Ishikawa (cell line): Measurements from ENCODE around the gene COL28A1.

ENCODE experiments used
- CEBPB ChIP-seq: IDR thresholded peaks from 2 replicates; pipeline ENCODE4 v1.6.1; 2012
- CREB1 ChIP-seq: IDR thresholded peaks from 2 replicates; pipeline ENCODE4 v1.6.1; 2012; ENCODE audit warnings: low read depth
- EGR1 ChIP-seq: IDR thresholded peaks from 2 replicates; pipeline ENCODE4 v1.6.1; 2012
- EP300 ChIP-seq: IDR thresholded peaks from 2 replicates; pipeline ENCODE4 v1.6.1; 2012; ENCODE audit warnings: borderline replicate concordance
- FOXM1 ChIP-seq: IDR thresholded peaks from 2 replicates; pipeline ENCODE4 v1.6.1; 2012; ENCODE audit warnings: low read depth, borderline replicate concordance
- NFIC ChIP-seq: IDR thresholded peaks from 2 replicates; pipeline ENCODE4 v1.6.1; 2012
- RAD21 ChIP-seq: IDR thresholded peaks from 2 replicates; pipeline ENCODE4 v1.6.1; 2012; ENCODE audit warnings: low read depth
- REST ChIP-seq: IDR thresholded peaks from 2 replicates; pipeline ENCODE4 v1.6.1; 2012; ENCODE audit warnings: low read depth, mild to moderate bottlenecking
- TAF1 ChIP-seq: IDR thresholded peaks from 2 replicates; pipeline ENCODE4 v1.6.1; 2012; ENCODE audit warnings: low read depth, mild to moderate bottlenecking
- TCF12 ChIP-seq: IDR thresholded peaks from 2 replicates; pipeline ENCODE4 v1.6.1; 2012; ENCODE audit warnings: low read depth
- TEAD4 ChIP-seq: IDR thresholded peaks from 2 replicates; pipeline ENCODE4 v1.6.1; 2012
- YY1 ChIP-seq: IDR thresholded peaks from 2 replicates; pipeline ENCODE4 v1.6.1; 2012; ENCODE audit warnings: low read depth
- ZBTB7A ChIP-seq: IDR thresholded peaks from 2 replicates; pipeline ENCODE4 v1.6.1; 2012; ENCODE audit warnings: low read depth
- TF ChIP-seq, protein P1 (sequence below): IDR thresholded peaks from 2 replicates; pipeline ENCODE4 v1.6.1; 2012
- TF ChIP-seq, protein P2 (sequence below): IDR thresholded peaks from 2 replicates; pipeline ENCODE4 v1.6.1; 2012

Gene COL28A1

GRCh38 chr7:7475601-7476000 is 60.1 kb downstream of the COL28A1 start:
- TF ChIP-seq EP300: no peak
- TF ChIP-seq CEBPB: no peak
- no peak for TF ChIP-seq REST
- TF ChIP-seq TAF1: no peak
- TF ChIP-seq RAD21: no peak
- TF ChIP-seq, protein P1, sequence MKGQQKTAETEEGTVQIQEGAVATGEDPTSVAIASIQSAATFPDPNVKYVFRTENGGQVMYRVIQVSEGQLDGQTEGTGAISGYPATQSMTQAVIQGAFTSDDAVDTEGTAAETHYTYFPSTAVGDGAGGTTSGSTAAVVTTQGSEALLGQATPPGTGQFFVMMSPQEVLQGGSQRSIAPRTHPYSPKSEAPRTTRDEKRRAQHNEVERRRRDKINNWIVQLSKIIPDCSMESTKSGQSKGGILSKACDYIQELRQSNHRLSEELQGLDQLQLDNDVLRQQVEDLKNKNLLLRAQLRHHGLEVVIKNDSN: no peak
- TF ChIP-seq, protein P2, sequence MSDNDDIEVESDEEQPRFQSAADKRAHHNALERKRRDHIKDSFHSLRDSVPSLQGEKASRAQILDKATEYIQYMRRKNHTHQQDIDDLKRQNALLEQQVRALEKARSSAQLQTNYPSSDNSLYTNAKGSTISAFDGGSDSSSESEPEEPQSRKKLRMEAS: no peak
- TF ChIP-seq EGR1: no peak
- no peak for TF ChIP-seq FOXM1
- no peak for TF ChIP-seq YY1
- no peak for TF ChIP-seq NFIC
- TF ChIP-seq TEAD4: no peak
- TF ChIP-seq ZBTB7A: no peak
- TF ChIP-seq TCF12: no peak
- no peak for TF ChIP-seq CREB1

- no peak for TF ChIP-seq RAD21
- TF ChIP-seq FOXM1: no peak
- TF ChIP-seq EGR1: no peak
Measured at GRCh38 chr7:7474436-7474835, 61.2 kb downstream of the COL28A1 start.

- no peak for TF ChIP-seq RAD21
- TF ChIP-seq EP300: no peak
- TF ChIP-seq, protein P1: no peak
- no peak for TF ChIP-seq ZBTB7A
- no peak for TF ChIP-seq TEAD4
- no peak for TF ChIP-seq TAF1
- no peak for TF ChIP-seq YY1
- TF ChIP-seq REST: no peak
- TF ChIP-seq EGR1: no peak
- TF ChIP-seq NFIC: no peak
- TF ChIP-seq CREB1: no peak
Measured at GRCh38 chr7:7454000-7454399, 81.7 kb downstream of the COL28A1 start.

DNA sequence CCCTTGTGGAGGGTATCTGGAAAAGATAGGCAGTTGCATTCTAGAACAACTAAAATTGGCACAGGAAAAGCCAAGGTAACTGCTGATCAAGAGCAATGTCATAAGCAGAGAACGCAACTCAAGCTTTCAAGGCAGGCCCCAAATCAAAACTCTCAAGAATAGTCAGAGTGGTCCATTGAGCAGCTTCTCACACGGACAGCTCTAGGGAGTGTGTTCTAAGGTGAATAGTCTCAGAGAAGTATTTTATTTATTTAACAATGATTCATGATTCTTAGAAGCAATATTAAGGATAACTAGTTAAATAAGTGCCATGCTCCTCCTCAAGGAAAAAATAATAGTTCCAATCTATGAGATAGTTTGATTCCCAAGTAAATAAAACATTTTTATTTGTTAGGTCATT is 83.0 kb downstream of the COL28A1 start:
- TF ChIP-seq RAD21 (no peak), ZBTB7A (no peak), NFIC (no peak), YY1 (no peak), EP300 (no peak), FOXM1 (no peak), CREB1 (no peak), TAF1 (no peak)
- TF ChIP-seq, protein P1: no peak
- TF ChIP-seq, protein P2: no peak

DNA sequence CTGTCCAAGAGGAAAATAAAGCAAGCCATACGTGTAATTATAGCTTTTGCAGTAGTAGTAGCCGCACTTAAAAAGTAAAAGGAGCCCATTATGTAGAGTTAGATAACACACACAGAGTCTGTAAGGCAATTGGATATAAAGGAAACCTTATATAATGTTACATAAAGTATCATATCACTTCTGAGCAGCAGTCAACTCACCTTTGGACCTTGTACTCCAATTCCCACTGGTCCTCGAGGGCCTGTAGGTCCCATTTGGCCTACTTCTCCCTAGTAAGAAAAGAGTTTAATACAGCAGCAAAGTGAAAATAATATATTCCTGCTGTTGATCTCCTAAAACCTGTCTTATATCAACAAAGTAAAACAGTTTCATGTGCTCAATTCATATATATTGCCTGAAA is 83.6 kb downstream of the COL28A1 start:
- TF ChIP-seq NFIC (no peak), REST (no peak), CEBPB (no peak), EGR1 (no peak), FOXM1 (no peak), EP300 (no peak), CREB1 (no peak), RAD21 (no peak), TCF12 (no peak), TAF1 (no peak), ZBTB7A (no peak), YY1 (no peak), TEAD4 (no peak)
- TF ChIP-seq, protein P2: no peak
- TF ChIP-seq, protein P1: no peak
